ENCODE results near the gene TSHZ2.

DNA sequence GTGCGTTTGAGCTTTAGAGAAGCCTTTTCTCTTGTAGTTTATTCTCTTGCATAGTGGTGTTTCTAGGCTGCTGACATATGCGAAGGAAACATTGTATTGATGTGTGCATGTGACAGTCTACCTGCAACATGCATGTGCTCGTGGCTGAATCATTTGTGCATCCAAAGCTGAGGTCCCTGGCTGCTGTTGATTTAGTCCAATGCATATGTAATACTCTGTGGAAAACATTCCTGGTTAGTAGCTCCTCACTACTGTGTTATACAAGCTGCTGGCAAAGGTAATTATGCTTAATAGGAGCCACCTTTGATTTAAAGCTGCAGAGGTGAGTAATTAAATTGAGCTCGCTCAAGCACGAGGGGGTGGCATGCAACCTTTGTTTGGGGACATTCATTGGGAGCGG is 24.5 kb downstream of the TSHZ2 start:
- TF ChIP-seq POLR2A (IDR thresholded peaks at IDR 0.05) (no peak), EP300 (IDR thresholded peaks at IDR 0.05; ENCODE audit: low read depth) (no peak)
- TF ChIP-seq, protein P1, sequence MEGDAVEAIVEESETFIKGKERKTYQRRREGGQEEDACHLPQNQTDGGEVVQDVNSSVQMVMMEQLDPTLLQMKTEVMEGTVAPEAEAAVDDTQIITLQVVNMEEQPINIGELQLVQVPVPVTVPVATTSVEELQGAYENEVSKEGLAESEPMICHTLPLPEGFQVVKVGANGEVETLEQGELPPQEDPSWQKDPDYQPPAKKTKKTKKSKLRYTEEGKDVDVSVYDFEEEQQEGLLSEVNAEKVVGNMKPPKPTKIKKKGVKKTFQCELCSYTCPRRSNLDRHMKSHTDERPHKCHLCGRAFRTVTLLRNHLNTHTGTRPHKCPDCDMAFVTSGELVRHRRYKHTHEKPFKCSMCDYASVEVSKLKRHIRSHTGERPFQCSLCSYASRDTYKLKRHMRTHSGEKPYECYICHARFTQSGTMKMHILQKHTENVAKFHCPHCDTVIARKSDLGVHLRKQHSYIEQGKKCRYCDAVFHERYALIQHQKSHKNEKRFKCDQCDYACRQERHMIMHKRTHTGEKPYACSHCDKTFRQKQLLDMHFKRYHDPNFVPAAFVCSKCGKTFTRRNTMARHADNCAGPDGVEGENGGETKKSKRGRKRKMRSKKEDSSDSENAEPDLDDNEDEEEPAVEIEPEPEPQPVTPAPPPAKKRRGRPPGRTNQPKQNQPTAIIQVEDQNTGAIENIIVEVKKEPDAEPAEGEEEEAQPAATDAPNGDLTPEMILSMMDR (IDR thresholded peaks at IDR 0.05) = no peak
